ENCODE data around the gene SEMA3F.

The SEMA3F gene

GRCh38 chr3:50155491-50155878 is 361 bp downstream of the SEMA3F start:
- peaks cover 45 to 59% of the 10 kb centered on the region in 2 donors for H3K4me1 ChIP-seq (ENCODE audit: control insufficient read depth in 1 of 2, insufficient read depth in 2 of 2, low read length in 2 of 2)
- no peaks in the 10 kb centered on the region for H3K27me3 ChIP-seq (ENCODE audit: control insufficient read depth in 1 of 2, insufficient read depth in 2 of 2, low read length in 2 of 2)
- no peak overlapping the region for H3K27ac ChIP-seq (ENCODE audit: low read depth, low read length)

DNA sequence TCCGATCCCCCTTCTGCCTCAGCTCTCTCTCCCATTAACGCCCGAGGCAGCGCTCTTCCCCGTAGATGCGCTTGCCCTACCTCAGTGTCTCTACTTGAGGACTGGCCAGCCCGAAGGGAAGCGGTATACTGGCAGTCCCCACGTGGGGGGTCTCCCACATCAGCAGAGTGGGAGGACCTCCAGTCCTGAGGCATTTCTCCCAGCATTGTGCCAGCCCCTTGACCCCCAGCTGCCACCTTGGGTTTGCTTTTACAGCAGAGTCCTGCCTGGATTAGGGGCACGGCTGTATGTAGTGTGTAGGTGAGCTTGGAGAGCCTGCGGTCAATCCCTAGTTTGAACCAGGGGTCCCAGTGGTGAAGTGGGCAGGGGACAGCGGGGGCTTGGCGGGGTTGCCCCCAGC is 767 bp downstream of the SEMA3F start:
- no peaks in the 10 kb centered on the region for H3K27me3 ChIP-seq (ENCODE audit: control insufficient read depth in 1 of 2, insufficient read depth in 2 of 2, low read length in 2 of 2)
- H3K9me3 ChIP-seq (ENCODE audit: control insufficient read depth in 1 of 2, low read length in 2 of 2): no peaks in the 10 kb centered on the region
- H3K4me3 ChIP-seq (ENCODE audit: low read depth in 1 of 2, low read length in 2 of 2): peak overlapping the region; percentile 73 to 78
- H3K36me3 ChIP-seq (ENCODE audit: control insufficient read depth in 1 of 2, insufficient read depth in 2 of 2, low read length in 2 of 2): peaks cover 0 to 8% of the 10 kb centered on the region in 2 donors
- H3K9ac ChIP-seq (ENCODE audit: low read depth in 1 of 2, low read length in 2 of 2): peak overlapping the region; percentile 56 to 75
- peaks cover 45 to 59% of the 10 kb centered on the region in 2 donors for H3K4me1 ChIP-seq (ENCODE audit: control insufficient read depth in 1 of 2, insufficient read depth in 2 of 2, low read length in 2 of 2)
- H3K27ac ChIP-seq (ENCODE audit: low read depth, low read length): no peak overlapping the region

More at GRCh38 chr3:50155491-50155878, 361 bp downstream of the SEMA3F start:
- Histone ChIP-seq H3K9ac (ENCODE audit: low read depth in 1 of 2, low read length in 2 of 2) (peak overlapping the region; percentile 56 to 75), H3K9me3 (ENCODE audit: control insufficient read depth in 1 of 2, low read length in 2 of 2) (no peaks in the 10 kb centered on the region), H3K4me3 (ENCODE audit: low read depth in 1 of 2, low read length in 2 of 2) (peak overlapping the region; percentile 73 to 78), H3K36me3 (ENCODE audit: control insufficient read depth in 1 of 2, insufficient read depth in 2 of 2, low read length in 2 of 2) (peaks cover 0 to 8% of the 10 kb centered on the region in 2 donors)

DNA sequence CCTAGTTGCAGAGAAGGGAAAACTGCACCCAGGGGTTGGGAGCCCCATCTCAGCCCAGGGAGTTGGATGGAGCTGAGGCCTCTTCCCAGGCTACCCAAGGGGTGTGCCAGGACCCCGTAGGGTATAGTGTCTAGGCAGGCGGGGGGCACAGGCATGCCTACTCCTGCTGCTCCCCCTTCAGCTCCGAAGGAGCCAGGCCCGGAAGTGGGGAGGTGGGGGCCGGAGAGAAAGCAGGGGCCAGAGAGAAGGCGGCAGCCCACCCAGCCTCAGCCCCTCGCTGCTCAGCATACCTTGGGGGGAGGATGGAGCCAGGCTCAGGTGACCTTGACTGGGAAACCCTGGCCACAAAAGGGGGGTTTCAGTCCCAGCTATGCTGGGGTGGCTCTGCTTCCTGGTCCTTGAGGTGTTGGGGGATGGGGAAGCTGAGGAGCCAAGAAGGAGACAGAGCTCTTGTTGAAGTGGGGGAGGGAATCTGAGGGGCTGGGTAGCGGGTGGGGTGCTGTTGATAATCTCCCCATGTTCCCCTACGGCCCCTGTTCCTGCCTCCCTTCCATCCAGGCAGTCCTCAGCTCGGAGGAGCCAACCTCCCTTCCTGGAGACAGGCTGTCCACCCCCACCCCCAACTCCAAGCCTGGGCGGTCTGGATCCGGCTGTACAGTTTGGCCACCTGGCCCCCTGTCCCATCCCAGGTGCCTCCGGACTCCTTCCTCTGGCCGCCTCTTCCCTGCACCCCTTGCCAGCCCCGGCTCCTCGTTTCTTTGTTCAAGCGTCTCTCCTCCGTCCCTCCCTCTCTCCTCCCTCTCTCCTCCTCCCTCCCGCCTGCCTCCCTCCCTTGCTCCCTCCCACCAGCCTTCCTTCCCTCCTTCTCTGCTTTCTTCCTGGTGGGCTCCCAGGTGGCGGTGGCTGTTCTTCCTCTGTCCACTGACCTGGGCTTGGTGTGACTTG is 1.7 kb downstream of the SEMA3F start:
- H3K27me3 ChIP-seq (ENCODE audit: control insufficient read depth in 1 of 2, insufficient read depth in 2 of 2, low read length in 2 of 2): no peaks in the 10 kb centered on the region
- peak overlapping the region; percentile 63 for H3K27ac ChIP-seq (ENCODE audit: low read depth, low read length)
- peaks cover 45 to 59% of the 10 kb centered on the region in 2 donors for H3K4me1 ChIP-seq (ENCODE audit: control insufficient read depth in 1 of 2, insufficient read depth in 2 of 2, low read length in 2 of 2)
- no peaks in the 10 kb centered on the region for H3K9me3 ChIP-seq (ENCODE audit: control insufficient read depth in 1 of 2, low read length in 2 of 2)
- H3K9ac ChIP-seq (ENCODE audit: low read depth in 1 of 2, low read length in 2 of 2): peak overlapping the region; percentile 56 to 75
- H3K36me3 ChIP-seq (ENCODE audit: control insufficient read depth in 1 of 2, insufficient read depth in 2 of 2, low read length in 2 of 2): peaks cover 0 to 8% of the 10 kb centered on the region in 2 donors
- H3K4me3 ChIP-seq (ENCODE audit: low read depth in 1 of 2, low read length in 2 of 2): peak overlapping the region; percentile 73 to 78

DNA sequence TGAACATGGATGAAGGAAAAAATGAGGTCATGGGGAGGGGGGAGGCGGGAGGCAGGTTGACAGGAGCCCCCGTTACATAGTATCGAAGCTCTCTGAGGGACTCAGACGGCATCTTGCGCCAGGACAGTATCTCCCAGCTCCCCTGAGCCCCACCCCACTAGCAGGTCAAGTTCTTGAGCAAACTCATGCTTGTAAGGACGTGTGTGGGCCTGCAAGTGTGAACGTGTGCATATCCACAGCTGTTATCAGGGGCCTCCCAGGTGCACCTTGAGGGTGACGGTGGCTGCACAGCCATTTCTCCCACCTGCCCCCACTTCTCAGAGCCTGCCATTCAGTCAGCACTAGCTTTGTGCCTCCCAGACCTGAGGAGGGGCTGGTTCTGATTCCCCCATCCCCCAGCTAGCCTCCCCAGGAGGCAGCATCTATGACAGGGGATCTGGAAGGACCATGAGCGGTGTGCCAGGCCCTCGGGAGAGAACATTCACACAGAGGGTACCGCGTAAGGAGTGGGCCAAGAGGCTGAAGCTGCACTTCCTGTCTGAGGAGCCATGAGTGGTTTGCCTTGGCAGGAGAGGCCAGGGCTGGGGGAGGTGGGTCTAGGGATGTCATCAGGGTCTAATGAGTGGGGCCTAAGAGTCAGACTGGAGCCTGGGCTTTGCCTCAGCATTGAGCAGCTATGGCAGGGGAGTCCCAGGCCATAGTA is 2.9 kb downstream of the SEMA3F start:
- peaks cover 0 to 8% of the 10 kb centered on the region in 2 donors for H3K36me3 ChIP-seq (ENCODE audit: control insufficient read depth in 1 of 2, insufficient read depth in 2 of 2, low read length in 2 of 2)
- peak overlapping the region in 1 of 2 donors; percentile 73 for H3K4me3 ChIP-seq (ENCODE audit: low read depth in 1 of 2, low read length in 2 of 2)
- H3K4me1 ChIP-seq (ENCODE audit: control insufficient read depth in 1 of 2, insufficient read depth in 2 of 2, low read length in 2 of 2): peaks cover 51 to 66% of the 10 kb centered on the region in 2 donors
- no peak overlapping the region for H3K9ac ChIP-seq (ENCODE audit: low read depth in 1 of 2, low read length in 2 of 2)
- no peaks in the 10 kb centered on the region for H3K27me3 ChIP-seq (ENCODE audit: control insufficient read depth in 1 of 2, insufficient read depth in 2 of 2, low read length in 2 of 2)
- no peaks in the 10 kb centered on the region for H3K9me3 ChIP-seq (ENCODE audit: control insufficient read depth in 1 of 2, low read length in 2 of 2)
- H3K27ac ChIP-seq (ENCODE audit: low read depth, low read length): no peak overlapping the region

GRCh38 chr3:50158530-50159146 is 3.5 kb downstream of the SEMA3F start:
- H3K27me3 ChIP-seq (ENCODE audit: control insufficient read depth in 1 of 2, insufficient read depth in 2 of 2, low read length in 2 of 2): no peaks in the 10 kb centered on the region
- no peak overlapping the region for H3K27ac ChIP-seq (ENCODE audit: low read depth, low read length)
- peaks cover 0 to 8% of the 10 kb centered on the region in 2 donors for H3K36me3 ChIP-seq (ENCODE audit: control insufficient read depth in 1 of 2, insufficient read depth in 2 of 2, low read length in 2 of 2)
- H3K4me1 ChIP-seq (ENCODE audit: control insufficient read depth in 1 of 2, insufficient read depth in 2 of 2, low read length in 2 of 2): peaks cover 57 to 72% of the 10 kb centered on the region in 2 donors
- no peak overlapping the region for H3K4me3 ChIP-seq (ENCODE audit: low read depth in 1 of 2, low read length in 2 of 2)
- no peak overlapping the region for H3K9ac ChIP-seq (ENCODE audit: low read depth in 1 of 2, low read length in 2 of 2)
- no peaks in the 10 kb centered on the region for H3K9me3 ChIP-seq (ENCODE audit: control insufficient read depth in 1 of 2, low read length in 2 of 2)

DNA sequence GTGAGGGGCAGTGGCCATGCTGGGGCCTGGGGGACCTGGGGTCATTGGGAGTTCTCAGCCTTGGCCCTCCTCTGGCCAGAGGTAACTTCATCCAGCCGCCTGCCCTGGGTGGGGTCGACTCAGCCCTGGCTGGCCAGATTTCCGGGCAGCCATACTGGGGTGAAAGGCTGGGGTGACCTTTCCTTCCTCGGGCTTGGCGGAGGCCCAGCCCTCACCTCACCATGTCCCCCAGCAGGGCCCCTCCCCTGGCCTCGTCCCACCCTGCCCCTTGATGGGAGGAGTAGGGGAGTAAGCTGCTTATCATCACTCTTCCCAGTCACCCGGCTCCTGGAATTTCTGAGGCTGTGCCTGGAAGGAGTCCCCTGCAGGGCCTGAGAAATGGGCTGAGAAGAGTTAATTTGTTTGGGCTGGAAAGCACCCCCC is 5.4 kb downstream of the SEMA3F start:
- Histone ChIP-seq H3K4me1 (ENCODE audit: control insufficient read depth in 1 of 2, insufficient read depth in 2 of 2, low read length in 2 of 2) (peaks cover 68 to 83% of the 10 kb centered on the region in 2 donors), H3K27me3 (ENCODE audit: control insufficient read depth in 1 of 2, insufficient read depth in 2 of 2, low read length in 2 of 2) (no peaks in the 10 kb centered on the region), H3K36me3 (ENCODE audit: control insufficient read depth in 1 of 2, insufficient read depth in 2 of 2, low read length in 2 of 2) (peaks cover 0 to 8% of the 10 kb centered on the region in 2 donors), H3K9me3 (ENCODE audit: control insufficient read depth in 1 of 2, low read length in 2 of 2) (no peaks in the 10 kb centered on the region), H3K9ac (ENCODE audit: low read depth in 1 of 2, low read length in 2 of 2) (peak overlapping the region in 1 of 2 donors; percentile 58), H3K27ac (ENCODE audit: low read depth, low read length) (peak overlapping the region; percentile 24), H3K4me3 (ENCODE audit: low read depth in 1 of 2, low read length in 2 of 2) (no peak overlapping the region)

GRCh38 chr3:50161320-50161719 is 6.2 kb downstream of the SEMA3F start:
- H3K27ac ChIP-seq (ENCODE audit: low read depth, low read length): peak overlapping the region; percentile 53
- no peaks in the 10 kb centered on the region for H3K27me3 ChIP-seq (ENCODE audit: control insufficient read depth in 1 of 2, insufficient read depth in 2 of 2, low read length in 2 of 2)
- H3K9ac ChIP-seq (ENCODE audit: low read depth in 1 of 2, low read length in 2 of 2): peak overlapping the region; percentile 30 to 58
- no peaks in the 10 kb centered on the region for H3K9me3 ChIP-seq (ENCODE audit: control insufficient read depth in 1 of 2, low read length in 2 of 2)
- peaks cover 0 to 8% of the 10 kb centered on the region in 2 donors for H3K36me3 ChIP-seq (ENCODE audit: control insufficient read depth in 1 of 2, insufficient read depth in 2 of 2, low read length in 2 of 2)
- peak overlapping the region in 1 of 2 donors; percentile 25 for H3K4me3 ChIP-seq (ENCODE audit: low read depth in 1 of 2, low read length in 2 of 2)
- H3K4me1 ChIP-seq (ENCODE audit: control insufficient read depth in 1 of 2, insufficient read depth in 2 of 2, low read length in 2 of 2): peaks cover 71 to 82% of the 10 kb centered on the region in 2 donors

GRCh38 chr3:50162034-50162883 is 7.1 kb downstream of the SEMA3F start:
- Histone ChIP-seq H3K9me3 (ENCODE audit: control insufficient read depth in 1 of 2, low read length in 2 of 2) (no peaks in the 10 kb centered on the region), H3K27ac (ENCODE audit: low read depth, low read length) (peak overlapping the region; percentile 25), H3K27me3 (ENCODE audit: control insufficient read depth in 1 of 2, insufficient read depth in 2 of 2, low read length in 2 of 2) (no peaks in the 10 kb centered on the region), H3K9ac (ENCODE audit: low read depth in 1 of 2, low read length in 2 of 2) (peak overlapping the region in 1 of 2 donors; percentile 53), H3K4me1 (ENCODE audit: control insufficient read depth in 1 of 2, insufficient read depth in 2 of 2, low read length in 2 of 2) (peaks cover 80 to 83% of the 10 kb centered on the region in 2 donors), H3K36me3 (ENCODE audit: control insufficient read depth in 1 of 2, insufficient read depth in 2 of 2, low read length in 2 of 2) (peaks cover 0 to 8% of the 10 kb centered on the region in 2 donors), H3K4me3 (ENCODE audit: low read depth in 1 of 2, low read length in 2 of 2) (peak overlapping the region in 1 of 2 donors; percentile 25)
